ENCODE data around the gene ZAP70.

GRCh38 chr2:97673915-97674283, 39.5 kb upstream of the ZAP70 start:
- TF ChIP-seq CTCF (conservative IDR thresholded peaks at IDR 0.05 in 1 of 2, IDR thresholded peaks at IDR 0.05 in 1 of 2; ENCODE audit: low read depth in 1 of 2, low read length in 2 of 2), result no peak
- TF ChIP-seq EZH2 (IDR thresholded peaks at IDR 0.05; ENCODE audit: low read length, missing control alignments), result no peak

Measured in fibroblast of lung (primary cell).